ENCODE measurements around the gene CFDP1.

GRCh38 chr16:75458439-75458838, 25.1 kb upstream of the CFDP1 start:
- TF ChIP-seq CTCF (tag by site-specific recombination; IDR thresholded peaks at IDR 0.05) (no peak), BCL11B (tag by site-specific recombination; IDR thresholded peaks at IDR 0.05; ENCODE audit: low read depth) (no peak), YY2 (tag by site-specific recombination; IDR thresholded peaks at IDR 0.05) (no peak), SALL2 (tag by site-specific recombination; IDR thresholded peaks at IDR 0.05; ENCODE audit: borderline replicate concordance) (no peak), ZBTB1 (tag by site-specific recombination; IDR thresholded peaks at IDR 0.05) (no peak), ZNF114 (tag by site-specific recombination; IDR thresholded peaks at IDR 0.05) (no peak), ZBTB17 (tag by site-specific recombination; IDR thresholded peaks at IDR 0.05) (0 out of 2 replicates have a peak, but pooled peaks have one; percentile 63), SP2 (tag by site-specific recombination; IDR thresholded peaks at IDR 0.05) (no peak), ZNF274 (IDR thresholded peaks at IDR 0.05; ENCODE audit: low read length) (no peak), ZNF274 (tag by site-specific recombination; IDR thresholded peaks at IDR 0.05; ENCODE audit: borderline replicate concordance) (no peak)
- TF ChIP-seq, protein P1, sequence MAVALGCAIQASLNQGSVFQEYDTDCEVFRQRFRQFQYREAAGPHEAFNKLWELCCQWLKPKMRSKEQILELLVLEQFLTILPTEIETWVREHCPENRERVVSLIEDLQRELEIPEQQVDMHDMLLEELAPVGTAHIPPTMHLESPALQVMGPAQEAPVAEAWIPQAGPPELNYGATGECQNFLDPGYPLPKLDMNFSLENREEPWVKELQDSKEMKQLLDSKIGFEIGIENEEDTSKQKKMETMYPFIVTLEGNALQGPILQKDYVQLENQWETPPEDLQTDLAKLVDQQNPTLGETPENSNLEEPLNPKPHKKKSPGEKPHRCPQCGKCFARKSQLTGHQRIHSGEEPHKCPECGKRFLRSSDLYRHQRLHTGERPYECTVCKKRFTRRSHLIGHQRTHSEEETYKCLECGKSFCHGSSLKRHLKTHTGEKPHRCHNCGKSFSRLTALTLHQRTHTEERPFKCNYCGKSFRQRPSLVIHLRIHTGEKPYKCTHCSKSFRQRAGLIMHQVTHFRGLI (tag by site-specific recombination; IDR thresholded peaks at IDR 0.05), result no peak
- TF ChIP-seq, protein P2, sequence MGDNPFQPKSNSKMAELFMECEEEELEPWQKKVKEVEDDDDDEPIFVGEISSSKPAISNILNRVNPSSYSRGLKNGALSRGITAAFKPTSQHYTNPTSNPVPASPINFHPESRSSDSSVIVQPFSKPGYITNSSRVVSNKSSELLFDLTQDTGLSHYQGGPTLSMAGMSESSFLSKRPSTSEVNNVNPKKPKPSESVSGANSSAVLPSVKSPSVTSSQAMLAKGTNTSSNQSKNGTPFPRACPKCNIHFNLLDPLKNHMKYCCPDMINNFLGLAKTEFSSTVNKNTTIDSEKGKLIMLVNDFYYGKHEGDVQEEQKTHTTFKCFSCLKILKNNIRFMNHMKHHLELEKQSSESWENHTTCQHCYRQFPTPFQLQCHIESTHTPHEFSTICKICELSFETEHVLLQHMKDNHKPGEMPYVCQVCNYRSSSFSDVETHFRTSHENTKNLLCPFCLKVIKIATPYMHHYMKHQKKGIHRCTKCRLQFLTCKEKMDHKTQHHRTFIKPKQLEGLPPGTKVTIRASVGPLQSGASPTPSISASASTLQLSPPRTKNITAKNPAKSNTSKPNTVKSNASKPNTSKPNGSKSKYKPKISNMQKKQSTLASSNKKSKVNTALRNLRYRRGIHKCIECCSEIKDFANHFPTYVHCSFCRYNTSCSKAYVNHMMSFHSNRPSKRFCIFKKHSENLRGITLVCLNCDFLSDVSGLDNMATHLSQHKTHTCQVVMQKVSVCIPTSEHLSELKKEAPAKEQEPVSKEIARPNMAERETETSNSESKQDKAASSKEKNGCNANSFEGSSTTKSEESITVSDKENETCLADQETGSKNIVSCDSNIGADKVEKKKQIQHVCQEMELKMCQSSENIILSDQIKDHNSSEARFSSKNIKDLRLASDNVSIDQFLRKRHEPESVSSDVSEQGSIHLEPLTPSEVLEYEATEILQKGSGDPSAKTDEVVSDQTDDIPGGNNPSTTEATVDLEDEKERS (tag by site-specific recombination; IDR thresholded peaks at IDR 0.05), result no peak
